ENCODE data around the gene UBE2Q2.
A peak's percentile ranks its signal among the peaks of the same experiment; 100 is the strongest.
"Not testable (repeated sequence)": the region's sequence is repeated elsewhere in the genome, so short reads cannot be mapped to it uniquely, and the experiment has no call there.

The UBE2Q2 gene

DNA sequence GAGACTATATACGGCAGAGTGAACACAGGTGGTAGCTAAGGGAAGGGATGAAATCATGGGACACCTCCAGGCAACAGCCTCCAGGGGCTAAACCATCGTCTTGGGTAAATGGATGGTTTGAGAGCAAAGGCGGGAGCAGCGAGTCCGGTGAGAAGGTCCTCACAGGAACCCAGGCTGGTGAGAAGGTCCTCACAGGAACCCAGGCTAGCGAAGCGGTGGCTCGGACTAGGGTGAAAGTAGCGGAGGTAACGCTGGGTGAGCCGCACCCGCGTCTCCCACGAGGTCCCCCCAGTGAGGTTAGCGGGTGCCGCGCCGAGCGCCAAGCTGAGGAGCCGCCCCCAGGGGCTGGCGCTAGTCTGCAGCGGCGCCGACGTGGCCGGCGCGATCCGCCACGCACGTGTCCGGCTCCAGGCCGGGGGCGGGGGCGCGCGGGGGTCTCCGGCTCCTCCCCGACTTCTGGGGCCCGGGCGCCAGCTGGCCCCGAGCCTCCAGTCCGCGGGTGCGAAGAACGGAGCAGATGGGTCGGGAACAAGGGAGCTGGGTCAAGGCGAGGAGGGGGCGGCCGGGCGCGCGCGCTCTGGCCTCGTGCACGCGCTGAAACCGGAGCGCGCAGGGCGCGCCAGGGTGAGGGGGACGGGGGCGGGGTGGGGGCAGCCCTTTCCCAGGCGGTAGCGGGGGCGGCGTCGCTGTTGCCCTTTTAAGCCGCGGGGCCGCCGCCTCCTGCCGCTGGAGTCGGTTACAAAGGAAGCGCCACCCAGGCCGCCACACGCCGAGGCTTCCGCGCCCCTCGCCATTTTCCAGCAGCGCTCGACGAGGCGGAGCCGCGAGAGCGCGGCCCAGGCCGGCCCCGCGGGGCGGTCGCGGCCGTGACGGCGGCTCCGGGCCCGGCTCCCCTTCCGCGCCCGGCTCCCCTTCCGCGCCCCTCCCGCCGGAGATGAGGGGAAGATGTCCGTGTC lies at the start of gene UBE2Q2:
TSS of gene UBE2Q2 (plus strand) at position 726 of the 956 bp plus-strand sequence. CDS start at position 946, 220 bp downstream.
- TF ChIP-seq, protein P1, sequence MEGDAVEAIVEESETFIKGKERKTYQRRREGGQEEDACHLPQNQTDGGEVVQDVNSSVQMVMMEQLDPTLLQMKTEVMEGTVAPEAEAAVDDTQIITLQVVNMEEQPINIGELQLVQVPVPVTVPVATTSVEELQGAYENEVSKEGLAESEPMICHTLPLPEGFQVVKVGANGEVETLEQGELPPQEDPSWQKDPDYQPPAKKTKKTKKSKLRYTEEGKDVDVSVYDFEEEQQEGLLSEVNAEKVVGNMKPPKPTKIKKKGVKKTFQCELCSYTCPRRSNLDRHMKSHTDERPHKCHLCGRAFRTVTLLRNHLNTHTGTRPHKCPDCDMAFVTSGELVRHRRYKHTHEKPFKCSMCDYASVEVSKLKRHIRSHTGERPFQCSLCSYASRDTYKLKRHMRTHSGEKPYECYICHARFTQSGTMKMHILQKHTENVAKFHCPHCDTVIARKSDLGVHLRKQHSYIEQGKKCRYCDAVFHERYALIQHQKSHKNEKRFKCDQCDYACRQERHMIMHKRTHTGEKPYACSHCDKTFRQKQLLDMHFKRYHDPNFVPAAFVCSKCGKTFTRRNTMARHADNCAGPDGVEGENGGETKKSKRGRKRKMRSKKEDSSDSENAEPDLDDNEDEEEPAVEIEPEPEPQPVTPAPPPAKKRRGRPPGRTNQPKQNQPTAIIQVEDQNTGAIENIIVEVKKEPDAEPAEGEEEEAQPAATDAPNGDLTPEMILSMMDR (IDR thresholded peaks at IDR 0.05) = no peak
- TF ChIP-seq ZFX (IDR thresholded peaks at IDR 0.05; ENCODE audit: borderline replicate concordance) = no peak
- peak within 1 kb of the TSS; percentile 73 for H3K27ac ChIP-seq

DNA sequence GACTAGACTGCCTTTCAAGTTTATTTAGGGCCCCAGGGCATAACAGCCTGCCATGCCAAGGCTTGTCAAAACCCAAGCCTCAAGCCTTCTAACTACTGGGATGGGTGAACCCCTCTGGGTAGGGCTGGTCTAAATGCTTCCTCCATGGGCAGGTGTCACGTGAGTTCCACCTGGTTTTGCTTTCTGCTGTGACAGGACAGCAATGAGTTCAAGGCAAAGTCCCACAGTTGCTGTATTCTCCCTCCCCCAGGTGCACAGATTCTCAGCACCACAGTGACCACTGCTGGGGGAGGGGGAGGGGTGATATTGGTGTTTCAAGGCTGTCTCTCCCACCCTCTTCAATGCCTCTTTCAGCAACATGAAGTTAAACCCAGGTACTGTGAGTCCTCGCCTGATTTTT lies 46.9 kb upstream of the UBE2Q2 start:
- TF ChIP-seq ZFX (IDR thresholded peaks at IDR 0.05; ENCODE audit: borderline replicate concordance) = no peak
- TF ChIP-seq, protein P1 (IDR thresholded peaks at IDR 0.05) = no peak
- no peak overlapping the region for H3K27ac ChIP-seq

DNA sequence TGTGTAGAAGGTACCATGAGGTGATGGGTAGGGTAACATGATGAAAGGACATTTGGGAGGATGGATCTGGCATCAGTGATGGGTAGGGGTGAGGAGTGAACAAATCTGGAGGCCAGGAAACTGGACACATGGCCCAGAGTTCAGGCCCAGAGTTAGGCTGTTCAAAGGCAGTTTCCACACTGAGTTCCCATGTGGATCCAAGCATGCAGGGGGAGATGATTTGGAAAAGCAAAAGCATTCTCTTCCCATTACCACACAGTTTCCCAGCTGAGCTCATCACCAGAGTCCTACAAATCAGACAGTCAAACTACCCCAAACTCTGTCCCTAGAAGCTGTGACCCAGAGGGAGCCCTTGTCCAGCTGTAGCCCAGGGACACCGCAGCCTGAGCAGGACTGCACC lies 46.1 kb upstream of the UBE2Q2 start:
- H3K27ac ChIP-seq = not testable (repeated sequence)

DNA sequence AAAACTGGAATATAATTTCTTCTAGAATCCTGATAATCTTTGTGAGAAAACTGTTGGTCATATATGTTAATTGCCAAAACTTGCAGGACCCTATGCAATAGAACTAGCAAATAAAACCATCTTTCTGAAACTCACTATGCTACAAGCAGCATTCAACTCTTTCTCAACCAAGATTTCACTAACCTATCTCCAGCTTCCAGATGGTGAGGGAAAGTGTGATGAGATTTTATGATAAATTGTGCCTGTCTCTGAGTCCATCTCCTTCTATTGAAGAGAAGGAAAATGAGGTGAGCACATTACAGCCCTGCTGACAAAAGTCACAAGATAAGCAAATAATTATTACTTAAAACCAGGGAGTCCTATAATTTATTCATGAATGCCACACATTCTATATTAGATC lies 44.1 kb upstream of the UBE2Q2 start:
- no peak overlapping the region for H3K27ac ChIP-seq
- TF ChIP-seq, protein P1 (IDR thresholded peaks at IDR 0.05) = no peak
- no peak for TF ChIP-seq ZFX (IDR thresholded peaks at IDR 0.05; ENCODE audit: borderline replicate concordance)

DNA sequence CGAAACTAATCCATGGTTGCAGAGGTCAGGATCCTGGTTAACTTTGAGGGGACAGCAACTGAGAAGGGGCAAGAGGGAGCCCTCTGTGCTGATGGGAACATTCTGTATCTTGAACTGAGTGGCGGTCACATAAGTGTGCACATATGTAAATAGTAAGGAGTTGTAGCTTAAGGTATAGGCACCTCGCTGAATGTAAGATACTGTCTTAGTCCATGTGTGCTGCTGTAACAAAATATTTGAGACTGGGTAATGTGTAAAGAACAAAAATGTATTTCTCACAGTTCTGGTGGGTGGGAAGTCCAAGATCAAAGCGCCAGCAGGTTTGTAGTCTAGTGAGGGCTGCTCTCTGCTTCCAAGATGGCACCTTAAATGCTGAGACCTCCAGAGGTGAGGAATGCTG lies 42.8 kb upstream of the UBE2Q2 start:
- H3K27ac ChIP-seq = not testable (repeated sequence)

DNA sequence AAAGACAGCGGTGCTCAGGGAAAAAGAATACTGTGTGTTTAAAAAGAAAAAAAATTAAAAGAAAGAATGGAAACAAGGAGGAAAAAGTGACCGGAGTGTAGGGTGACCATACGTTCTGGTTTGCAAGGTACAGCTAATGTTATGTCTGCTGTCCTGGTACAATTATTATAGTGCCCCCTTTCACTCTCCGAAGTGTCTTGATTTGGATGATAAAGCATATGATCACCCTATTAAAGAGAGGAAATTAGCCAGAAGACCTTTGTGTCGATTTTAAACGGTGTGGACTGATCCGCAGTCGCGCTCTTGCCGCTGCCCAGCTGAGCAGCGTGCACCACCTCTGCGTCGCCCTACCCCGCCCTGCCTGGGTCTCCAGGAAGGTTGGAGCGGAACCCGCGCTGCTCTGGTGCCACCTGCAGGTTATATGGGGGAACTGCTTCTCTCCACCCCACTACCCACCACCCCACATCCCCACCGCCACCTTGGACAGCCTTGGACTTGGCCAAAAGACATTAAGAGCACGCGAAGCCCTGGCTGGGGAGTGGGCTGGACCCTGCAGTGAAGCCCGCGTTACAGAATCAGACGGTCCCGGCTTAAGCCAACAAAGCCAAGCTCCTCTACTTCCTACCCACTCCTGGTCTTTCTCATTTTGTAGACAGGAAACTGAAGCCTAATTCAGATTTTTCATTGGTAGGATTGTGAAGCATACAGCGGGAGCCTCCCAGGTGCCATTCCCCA lies 41.2 kb upstream of the UBE2Q2 start:
- no peak overlapping the region for H3K27ac ChIP-seq
- TF ChIP-seq, protein P1 (IDR thresholded peaks at IDR 0.05) = peak; percentile 91
- TF ChIP-seq ZFX (IDR thresholded peaks at IDR 0.05; ENCODE audit: borderline replicate concordance) = no peak

DNA sequence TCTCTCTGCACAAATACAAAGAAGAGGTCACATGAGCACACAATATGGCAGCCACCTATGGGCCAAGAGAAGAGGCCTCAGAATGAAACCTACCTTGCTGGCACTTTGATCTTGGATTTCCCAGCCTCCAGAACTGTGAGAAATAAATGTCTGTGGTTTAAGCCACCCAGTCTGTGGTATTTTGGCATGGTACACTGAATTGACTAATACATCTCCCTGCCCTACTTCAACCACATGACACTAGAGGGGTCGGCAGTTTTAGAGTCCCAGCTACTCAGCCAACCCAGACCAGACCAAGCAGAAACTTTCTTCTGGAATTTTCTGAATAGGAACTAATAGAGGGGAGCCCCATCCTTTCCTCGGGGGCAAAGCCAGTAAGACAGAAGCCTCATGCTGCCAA lies 35.8 kb upstream of the UBE2Q2 start:
- not testable (repeated sequence) for H3K27ac ChIP-seq

DNA sequence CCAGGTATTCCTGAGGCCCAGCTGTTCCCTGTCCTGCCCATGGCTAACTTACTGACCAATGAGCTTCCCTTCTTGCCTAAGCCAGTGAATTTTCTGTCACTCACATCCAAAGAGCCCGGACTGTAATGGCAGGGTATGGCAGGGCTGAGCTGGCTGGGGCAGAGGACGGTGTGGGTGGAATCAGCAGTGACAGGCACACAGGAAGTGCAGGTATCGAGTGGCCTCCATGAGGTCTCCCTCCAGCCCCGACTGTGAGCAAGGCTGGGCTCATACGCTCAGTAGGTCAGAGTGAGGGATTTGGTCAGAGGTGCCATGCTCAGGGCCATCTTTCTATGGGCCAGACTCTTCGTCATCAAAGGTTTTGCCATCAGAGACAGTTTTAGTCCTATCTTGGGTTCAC lies 35.2 kb upstream of the UBE2Q2 start:
- not testable (repeated sequence) for H3K27ac ChIP-seq

DNA sequence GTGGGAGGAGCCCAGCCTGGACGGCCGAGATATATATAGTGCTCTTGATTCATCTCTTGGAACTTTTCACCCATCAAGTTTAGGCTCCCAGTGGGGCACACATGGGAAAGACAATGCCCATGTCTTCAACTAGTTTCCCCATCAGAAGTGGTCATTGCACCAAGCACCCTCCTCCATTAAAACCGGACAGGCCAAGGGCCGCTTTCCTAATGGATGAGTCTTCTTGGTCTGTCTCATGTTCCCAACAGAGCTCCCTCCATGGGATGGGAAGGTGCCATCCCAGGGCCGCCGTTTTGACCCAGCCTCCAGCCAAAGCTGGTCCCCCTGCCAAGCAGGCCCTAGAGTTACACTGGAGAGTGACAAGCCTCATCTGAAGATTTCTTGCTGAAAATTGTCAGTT lies 34.7 kb upstream of the UBE2Q2 start:
- no peak for TF ChIP-seq ZFX (IDR thresholded peaks at IDR 0.05; ENCODE audit: borderline replicate concordance)
- TF ChIP-seq, protein P1 (IDR thresholded peaks at IDR 0.05) = no peak
- no peak overlapping the region for H3K27ac ChIP-seq

All from 22Rv1 (cell line).